Astrocyte (in vitro differentiated cells and primary cell): ENCODE data around the gene IL2RG. TPM values are rescaled to one million over a fixed set of nuclear protein-coding genes. Genes with fewer than 3 reads are reported as not detected.

ENCODE experiments used
- DNase-seq: peaks from one replicate; pipeline ENCODE4 v3.0.0-alpha.2; 2010; ENCODE audit warnings: low read depth
- FAIRE-seq: peaks from 2 replicates; lab custom pipeline; 2011; peaks lifted over from hg19 to GRCh38; lab: Jason Lieb, UNC
- H2AFZ ChIP-seq: 2 replicates; pipeline ENCODE4 v1.6.0; 2012; ENCODE audit warnings: low read depth, low read length, inconsistent platforms
- H3K27ac ChIP-seq: 2 replicates; pipeline ENCODE4 v1.5.1; 2011; ENCODE audit warnings: low read depth, low read length, inconsistent platforms
- H3K27me3 ChIP-seq: 2 replicates; pipeline ENCODE4 v1.6.0; 2011; ENCODE audit warnings: low read length, inconsistent platforms; ENCODE audit not compliant: insufficient read depth
- H3K36me3 ChIP-seq: 2 replicates; pipeline ENCODE4 v1.5.1; 2011; ENCODE audit warnings: low read length, inconsistent platforms; ENCODE audit not compliant: insufficient read depth
- H3K4me1 ChIP-seq: 2 replicates; pipeline ENCODE4 v1.5.1; 2011; ENCODE audit warnings: low read length, inconsistent platforms; ENCODE audit not compliant: insufficient read depth
- H3K4me2 ChIP-seq: 2 replicates; pipeline ENCODE4 v1.6.0; 2012; ENCODE audit warnings: low read length, inconsistent platforms
- H3K4me3 ChIP-seq: 2 replicates; pipeline ENCODE4 v1.5.1; 2011; ENCODE audit warnings: low read depth, mild to moderate bottlenecking, low read length, inconsistent platforms; ENCODE audit not compliant: insufficient read depth
- H3K79me2 ChIP-seq: 2 replicates; pipeline ENCODE4 v1.6.0; 2012; ENCODE audit warnings: mild to moderate bottlenecking, low read length, inconsistent platforms; ENCODE audit not compliant: insufficient read depth
- H3K9ac ChIP-seq: 2 replicates; pipeline ENCODE4 v1.6.0; 2012; ENCODE audit warnings: mild to moderate bottlenecking, low read length, inconsistent platforms
- H3K9me3 ChIP-seq: 2 replicates; pipeline ENCODE4 v1.5.1; 2012; ENCODE audit warnings: low read depth, mild to moderate bottlenecking, low read length, inconsistent platforms; ENCODE audit not compliant: insufficient read depth
- H4K20me1 ChIP-seq: 2 replicates; pipeline ENCODE4 v1.6.0; 2012; ENCODE audit warnings: low read length, inconsistent platforms; ENCODE audit not compliant: insufficient read depth
- H3K27ac Mint-ChIP-seq: one replicate; pipeline ENCODE4 v1.8.0; 2021; ENCODE audit warnings: mild to moderate bottlenecking, mixed read lengths; ENCODE audit not compliant: unreplicated experiment
- H3K27me3 Mint-ChIP-seq: one replicate; pipeline ENCODE4 v1.8.0; 2021; ENCODE audit warnings: low read depth, mixed read lengths; ENCODE audit not compliant: unreplicated experiment
- H3K36me3 Mint-ChIP-seq: one replicate; pipeline ENCODE4 v1.8.0; 2021; ENCODE audit warnings: low read depth, mixed read lengths; ENCODE audit not compliant: unreplicated experiment
- H3K4me1 Mint-ChIP-seq: one replicate; pipeline ENCODE4 v1.8.0; 2021; ENCODE audit warnings: low read depth, mixed read lengths; ENCODE audit not compliant: unreplicated experiment
- H3K4me3 Mint-ChIP-seq: one replicate; pipeline ENCODE4 v1.8.0; 2021; ENCODE audit warnings: mild to moderate bottlenecking, moderate library complexity, mixed read lengths; ENCODE audit not compliant: unreplicated experiment
- H3K9me3 Mint-ChIP-seq: one replicate; pipeline ENCODE4 v1.8.0; 2021; ENCODE audit warnings: mild to moderate bottlenecking, mixed read lengths; ENCODE audit not compliant: unreplicated experiment
- CTCF ChIP-seq: IDR thresholded peaks from 2 replicates; pipeline ENCODE4 v1.5.1; 2011; ENCODE audit warnings: low read depth, mild to moderate bottlenecking, inconsistent platforms, low read length, moderate library complexity; ENCODE audit not compliant: insufficient read depth
- EZH2 ChIP-seq: IDR thresholded peaks from 2 replicates; pipeline ENCODE4 v1.6.1; 2012; ENCODE audit warnings: mild to moderate bottlenecking, low read length, inconsistent platforms; ENCODE audit not compliant: insufficient read depth
- total RNA-seq: library from RNA; stranded (reverse); gene quantifications from 2 replicates; pipeline ENCODE4 v1.2.1, GENCODE V29; 2021

The IL2RG gene
- total RNA-seq, 1 donor from 2014 or later = 0.59 TPM

GRCh38 chrX:71111921-71112431 lies 599 bp upstream of the IL2RG start:
- H2AFZ ChIP-seq = no peak overlapping the region
- no peaks in the 10 kb centered on the region for H3K27me3 ChIP-seq

GRCh38 chrX:71109051-71109450 lies 2.3 kb downstream of the IL2RG start:
- no peak overlapping the region for H2AFZ ChIP-seq
- no peaks in the 10 kb centered on the region for H3K36me3 ChIP-seq
- H4K20me1 ChIP-seq = no peaks in the 10 kb centered on the region
- no peak overlapping the region for H3K4me2 ChIP-seq
- H3K4me1 ChIP-seq = no peaks in the 10 kb centered on the region
- peaks cover 25% of the 10 kb centered on the region for H3K4me1 Mint-ChIP-seq
- DNase-seq (no peak), FAIRE-seq (no peak)
- peaks cover 2% of the 10 kb centered on the region for H3K27me3 Mint-ChIP-seq
- H3K9ac ChIP-seq = no peak overlapping the region
- H3K36me3 Mint-ChIP-seq = no peaks in the 10 kb centered on the region
- H3K4me3 Mint-ChIP-seq = no peak overlapping the region
- H3K9me3 Mint-ChIP-seq = no peaks in the 10 kb centered on the region
- H3K27me3 ChIP-seq = no peaks in the 10 kb centered on the region
- H3K9me3 ChIP-seq = no peaks in the 10 kb centered on the region
- no peak overlapping the region for H3K27ac ChIP-seq
- no peak overlapping the region for H3K4me3 ChIP-seq
- H3K27ac Mint-ChIP-seq = no peak overlapping the region
- TF ChIP-seq EZH2 = no peak
- TF ChIP-seq CTCF = no peak
- no peaks in the 10 kb centered on the region for H3K79me2 ChIP-seq

More at GRCh38 chrX:71111921-71112431, 599 bp upstream of the IL2RG start:
- Mint-ChIP-seq H3K27me3 (peaks cover 2% of the 10 kb centered on the region), H3K4me1 (peaks cover 15% of the 10 kb centered on the region), H3K36me3 (no peaks in the 10 kb centered on the region), H3K9me3 (no peaks in the 10 kb centered on the region), H3K4me3 (no peak overlapping the region), H3K27ac (no peak overlapping the region)
- no peak overlapping the region for H3K4me3 ChIP-seq
- H3K79me2 ChIP-seq = no peaks in the 10 kb centered on the region
- no peaks in the 10 kb centered on the region for H3K9me3 ChIP-seq
- no peak overlapping the region for H3K9ac ChIP-seq
- TF ChIP-seq CTCF = no peak
- no peak for TF ChIP-seq EZH2
- H3K27ac ChIP-seq = no peak overlapping the region
- H4K20me1 ChIP-seq = no peaks in the 10 kb centered on the region
- H3K36me3 ChIP-seq = no peaks in the 10 kb centered on the region
- H3K4me1 ChIP-seq = no peaks in the 10 kb centered on the region
- H3K4me2 ChIP-seq = no peak overlapping the region
- DNase-seq = no peak
- FAIRE-seq = no peak

GRCh38 chrX:71107762-71108360 lies 3.5 kb downstream of the IL2RG start:
- Histone ChIP-seq H2AFZ (no peak overlapping the region), H3K9me3 (no peaks in the 10 kb centered on the region), H3K27ac (no peak overlapping the region), H4K20me1 (no peaks in the 10 kb centered on the region), H3K4me1 (no peaks in the 10 kb centered on the region), H3K4me3 (no peak overlapping the region), H3K36me3 (no peaks in the 10 kb centered on the region), H3K4me2 (no peak overlapping the region), H3K27me3 (no peaks in the 10 kb centered on the region), H3K79me2 (no peaks in the 10 kb centered on the region), H3K9ac (no peak overlapping the region)
- no peak overlapping the region for H3K27ac Mint-ChIP-seq
- no peaks in the 10 kb centered on the region for H3K36me3 Mint-ChIP-seq
- peaks cover 30% of the 10 kb centered on the region for H3K4me1 Mint-ChIP-seq
- peaks cover 2% of the 10 kb centered on the region for H3K27me3 Mint-ChIP-seq
- H3K9me3 Mint-ChIP-seq = no peaks in the 10 kb centered on the region
- TF ChIP-seq CTCF = no peak
- TF ChIP-seq EZH2 = no peak
- no peak overlapping the region for H3K4me3 Mint-ChIP-seq
- DNase-seq (no peak), FAIRE-seq (no peak)
